DND-41 (cell line): ENCODE data around the gene FYB1.

ENCODE experiments used
- ATAC-seq: fragments of 200-7000 bp; cut with Tn5 transposase; 3 replicates; pipeline ENCODE4 v1.9.1; 2021; ENCODE audit warnings: low read depth; ENCODE audit not compliant: insufficient read depth
- DNase-seq: peaks from one replicate; pipeline ENCODE4 v3.0.0-alpha.2; 2020
- H2AFZ ChIP-seq: 2 replicates; pipeline ENCODE4 v1.6.0; 2012; ENCODE audit warnings: low read depth, low read length
- H3K27ac ChIP-seq: 2 replicates; pipeline ENCODE4 v1.5.1; 2012; ENCODE audit warnings: low read length, inconsistent platforms
- H3K27me3 ChIP-seq: fragments of 200-600 bp; sonication (generic); 2 replicates; pipeline ENCODE4 v1.6.0; 2012; ENCODE audit warnings: low read length, mild to moderate bottlenecking, inconsistent platforms; ENCODE audit not compliant: insufficient read depth, poor library complexity
- H3K36me3 ChIP-seq: 2 replicates; pipeline ENCODE4 v1.5.1; 2012; ENCODE audit warnings: low read length, inconsistent platforms; ENCODE audit not compliant: insufficient read depth
- H3K4me1 ChIP-seq: 2 replicates; pipeline ENCODE4 v1.5.1; 2012; ENCODE audit warnings: mild to moderate bottlenecking, low read length; ENCODE audit not compliant: insufficient read depth
- H3K4me2 ChIP-seq: 2 replicates; pipeline ENCODE4 v1.6.0; 2012; ENCODE audit warnings: mild to moderate bottlenecking, moderate library complexity, low read length, inconsistent platforms; ENCODE audit not compliant: insufficient read depth
- H3K4me3 ChIP-seq, 2 experiments: fragments of 200-600 bp in 1 of 2; shearing (Covaris generic) in 1 of 2; 2 replicates each; pipeline ENCODE4 v1.5.1; 2012 to 2016; ENCODE audit warnings: inconsistent platforms in 2 of 2, low read length in 2 of 2, mild to moderate bottlenecking in 2 of 2, low read depth in 1 of 2, moderate library complexity in 1 of 2
- H3K79me2 ChIP-seq: 2 replicates; pipeline ENCODE4 v1.6.0; 2012; ENCODE audit warnings: low read length, inconsistent platforms; ENCODE audit not compliant: insufficient read depth
- H3K9ac ChIP-seq: 2 replicates; pipeline ENCODE4 v1.6.0; 2012; ENCODE audit warnings: low read depth, mild to moderate bottlenecking, inconsistent platforms, low read length, moderate library complexity
- H3K9me3 ChIP-seq: 2 replicates; pipeline ENCODE4 v1.5.1; 2012; ENCODE audit warnings: low read length, moderate library complexity, mild to moderate bottlenecking, inconsistent platforms; ENCODE audit not compliant: insufficient read depth, severe bottlenecking
- H4K20me1 ChIP-seq: 2 replicates; pipeline ENCODE4 v1.6.0; 2012; ENCODE audit warnings: low read length; ENCODE audit not compliant: insufficient read depth
- EZH2 ChIP-seq: IDR thresholded peaks from 3 replicates; pipeline ENCODE4 v1.6.1; 2012; ENCODE audit warnings: borderline replicate concordance, low read depth, mild to moderate bottlenecking, moderate library complexity, low read length, inconsistent platforms; ENCODE audit not compliant: severe bottlenecking
- TF ChIP-seq, protein P1 (sequence below): IDR thresholded peaks from 2 replicates; pipeline ENCODE4 v1.5.1; 2012; ENCODE audit warnings: borderline replicate concordance, low read length, moderate library complexity, mild to moderate bottlenecking; ENCODE audit not compliant: poor library complexity, severe bottlenecking; ENCODE audit errors: extremely low read depth

The FYB1 gene

GRCh38 chr5:39195198-39195826 lies 24.1 kb downstream of the FYB1 start:
- no peaks in the 10 kb centered on the region for H3K36me3 ChIP-seq
- H3K4me3 ChIP-seq, result no peak overlapping the region
- peak overlapping the region; percentile 91; the same call in 1 of the 2 replicates for H3K27ac ChIP-seq
- no peaks in the 10 kb centered on the region for H3K9me3 ChIP-seq
- H2AFZ ChIP-seq, result no peak overlapping the region
- DNase-seq, result no peak
- no peaks in the 10 kb centered on the region for H3K27me3 ChIP-seq
- H3K4me1 ChIP-seq, result peaks cover 59% of the 10 kb centered on the region
- ATAC-seq, result no peak
- TF ChIP-seq EZH2, result no peak
- TF ChIP-seq, protein P1, sequence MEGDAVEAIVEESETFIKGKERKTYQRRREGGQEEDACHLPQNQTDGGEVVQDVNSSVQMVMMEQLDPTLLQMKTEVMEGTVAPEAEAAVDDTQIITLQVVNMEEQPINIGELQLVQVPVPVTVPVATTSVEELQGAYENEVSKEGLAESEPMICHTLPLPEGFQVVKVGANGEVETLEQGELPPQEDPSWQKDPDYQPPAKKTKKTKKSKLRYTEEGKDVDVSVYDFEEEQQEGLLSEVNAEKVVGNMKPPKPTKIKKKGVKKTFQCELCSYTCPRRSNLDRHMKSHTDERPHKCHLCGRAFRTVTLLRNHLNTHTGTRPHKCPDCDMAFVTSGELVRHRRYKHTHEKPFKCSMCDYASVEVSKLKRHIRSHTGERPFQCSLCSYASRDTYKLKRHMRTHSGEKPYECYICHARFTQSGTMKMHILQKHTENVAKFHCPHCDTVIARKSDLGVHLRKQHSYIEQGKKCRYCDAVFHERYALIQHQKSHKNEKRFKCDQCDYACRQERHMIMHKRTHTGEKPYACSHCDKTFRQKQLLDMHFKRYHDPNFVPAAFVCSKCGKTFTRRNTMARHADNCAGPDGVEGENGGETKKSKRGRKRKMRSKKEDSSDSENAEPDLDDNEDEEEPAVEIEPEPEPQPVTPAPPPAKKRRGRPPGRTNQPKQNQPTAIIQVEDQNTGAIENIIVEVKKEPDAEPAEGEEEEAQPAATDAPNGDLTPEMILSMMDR, result no peak
- H3K79me2 ChIP-seq, result no peaks in the 10 kb centered on the region; the same call in 1 of the 2 replicates
- H3K4me2 ChIP-seq, result no peak overlapping the region
- H3K9ac ChIP-seq, result no peak overlapping the region
- no peaks in the 10 kb centered on the region for H4K20me1 ChIP-seq

GRCh38 chr5:39194466-39195136 lies 24.8 kb downstream of the FYB1 start:
- DNase-seq (no peak), ATAC-seq (no peak)
- Histone ChIP-seq H3K9me3 (no peaks in the 10 kb centered on the region), H3K36me3 (no peaks in the 10 kb centered on the region), H3K4me2 (no peak overlapping the region), H2AFZ (no peak overlapping the region), H3K4me1 (peaks cover 61% of the 10 kb centered on the region), H3K9ac (no peak overlapping the region), H3K4me3 (no peak overlapping the region), H3K79me2 (no peaks in the 10 kb centered on the region; the same call in 1 of the 2 replicates), H3K27me3 (no peaks in the 10 kb centered on the region), H4K20me1 (no peaks in the 10 kb centered on the region), H3K27ac (peak overlapping the region; percentile 91)
- no peak for TF ChIP-seq EZH2
- TF ChIP-seq, protein P1, result no peak

DNA sequence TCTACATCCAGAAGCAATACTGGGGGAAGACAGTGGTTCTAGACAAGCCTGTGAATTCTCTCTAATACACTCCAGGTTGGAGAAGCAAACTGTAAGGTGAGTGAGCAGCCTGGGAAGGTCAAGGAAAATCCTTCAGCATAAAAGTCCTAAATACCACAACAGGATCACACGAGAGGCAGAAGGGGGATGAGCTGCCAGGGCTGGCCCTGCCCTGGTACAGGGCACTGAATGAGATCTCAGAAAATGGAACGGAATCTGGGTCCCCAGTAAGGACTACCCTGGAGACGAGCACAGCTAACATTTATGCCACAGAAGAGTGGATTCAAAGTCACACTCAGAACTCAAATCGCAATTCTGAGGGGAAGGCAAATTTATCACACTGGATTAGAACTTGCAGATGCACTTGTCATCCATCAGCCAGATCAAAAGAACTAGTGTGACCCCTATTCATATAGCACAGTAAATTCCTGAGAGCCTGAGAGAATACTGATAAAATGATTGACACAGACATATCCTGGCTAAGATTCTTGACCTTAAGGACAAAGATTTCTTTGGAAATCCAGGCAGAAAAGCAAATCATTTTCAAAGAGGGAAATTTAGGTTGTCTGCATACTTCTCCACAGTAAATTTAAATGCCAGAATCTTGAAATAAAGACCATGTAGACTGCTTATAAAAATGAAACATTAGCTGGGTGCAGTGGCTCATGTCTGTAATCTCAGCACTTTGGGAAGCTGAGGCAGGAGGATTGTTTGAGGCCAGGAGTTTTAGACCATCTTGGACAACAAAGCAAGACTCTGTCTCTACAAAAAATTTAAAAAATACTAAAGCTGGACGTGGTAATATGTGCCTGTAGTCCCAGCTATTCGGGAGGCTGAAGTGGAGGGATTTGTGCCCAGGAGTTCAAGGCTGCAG lies 25.6 kb downstream of the FYB1 start:
- no peak for TF ChIP-seq EZH2
- TF ChIP-seq, protein P1, result no peak
- H3K4me2 ChIP-seq, result no peak overlapping the region
- H3K4me1 ChIP-seq, result peaks cover 69% of the 10 kb centered on the region
- H4K20me1 ChIP-seq, result no peaks in the 10 kb centered on the region
- H3K9ac ChIP-seq, result peak overlapping the region; percentile 10; the same call in 1 of the 2 replicates
- no peaks in the 10 kb centered on the region; the same call in 1 of the 2 replicates for H3K79me2 ChIP-seq
- no peaks in the 10 kb centered on the region for H3K9me3 ChIP-seq
- H3K27me3 ChIP-seq, result no peaks in the 10 kb centered on the region
- ATAC-seq, result no peak
- H3K36me3 ChIP-seq, result no peaks in the 10 kb centered on the region
- H2AFZ ChIP-seq, result no peak overlapping the region
- peak overlapping the region; percentile 91 for H3K27ac ChIP-seq
- H3K4me3 ChIP-seq, result no peak overlapping the region
- no peak for DNase-seq
